Measurements from ENCODE around the gene EBF3. TPM values are rescaled to one million over a fixed set of nuclear protein-coding genes. Genes with fewer than 3 reads are reported as not detected.

The EBF3 gene
- total RNA-seq, 1 experiment from 2014 or later, result not detected

- no peak for ATAC-seq
- no peaks in the 10 kb centered on the region for H4K20me1 ChIP-seq (ENCODE audit: low read length)
- intact Hi-C loops (cut with micrococcal nuclease), result no loop called here
- H3F3A ChIP-seq (ENCODE audit: low read length, unreplicated experiment), result no peaks in the 10 kb centered on the region
- no peak for TF ChIP-seq CTCF (conservative IDR thresholded peaks at IDR 0.05; ENCODE audit: low read depth, low read length)
- TF ChIP-seq EZH2 (IDR thresholded peaks at IDR 0.05; ENCODE audit: low read length, unreplicated experiment), result no peak
- no peak for TF ChIP-seq EZH2phosphoT487 (IDR thresholded peaks at IDR 0.05; ENCODE audit: borderline replicate concordance, low read length)
- no peak overlapping the region for H3K9ac ChIP-seq (ENCODE audit: low read length)
- H3K79me2 ChIP-seq (ENCODE audit: low read length), result no peaks in the 10 kb centered on the region
- BruUV-seq (replicated peaks), result no TSS peak
- no peaks in the 10 kb centered on the region for H3K9me2 ChIP-seq (replicated peaks; ENCODE audit: low read length)
- no peak for DNase-seq
- no peak overlapping the region for H3K4me3 ChIP-seq (ENCODE audit: low read length)
- no peaks in the 10 kb centered on the region for H3K27me3 ChIP-seq (ENCODE audit: low read length)
- no peak overlapping the region for H3K4me2 ChIP-seq (ENCODE audit: low read length)
- ChIA-PET CTCF (no interaction called here), POLR2A (ENCODE audit: unreplicated experiment) (no interaction called here)
- no peaks in the 10 kb centered on the region for H3K9me3 ChIP-seq (ENCODE audit: low read length)
- no peaks in the 10 kb centered on the region for H3K36me3 ChIP-seq (ENCODE audit: low read depth, low read length)
- H2AFZ ChIP-seq (ENCODE audit: low read length), result no peak overlapping the region
- no peak overlapping the region for H3K27ac ChIP-seq (ENCODE audit: low read length)
- no peaks in the 10 kb centered on the region for H3K4me1 ChIP-seq (ENCODE audit: insufficient read depth, low read length)
These were observed 48.1 kb upstream of the EBF3 start for GRCh38 chr10:130012129-130012528.

GRCh38 chr10:130010653-130011052 is 46.6 kb upstream of the EBF3 start:
- Histone ChIP-seq H3K4me2 (ENCODE audit: low read length) (no peak overlapping the region), H3F3A (ENCODE audit: low read length, unreplicated experiment) (no peaks in the 10 kb centered on the region), H3K27me3 (ENCODE audit: low read length) (no peaks in the 10 kb centered on the region), H3K36me3 (ENCODE audit: low read depth, low read length) (no peaks in the 10 kb centered on the region), H3K9me3 (ENCODE audit: low read length) (no peaks in the 10 kb centered on the region), H4K20me1 (ENCODE audit: low read length) (no peaks in the 10 kb centered on the region), H3K4me3 (ENCODE audit: low read length) (no peak overlapping the region), H3K9me2 (replicated peaks; ENCODE audit: low read length) (no peaks in the 10 kb centered on the region), H3K27ac (ENCODE audit: low read length) (no peak overlapping the region), H2AFZ (ENCODE audit: low read length) (no peak overlapping the region), H3K4me1 (ENCODE audit: insufficient read depth, low read length) (no peaks in the 10 kb centered on the region), H3K9ac (ENCODE audit: low read length) (no peak overlapping the region), H3K79me2 (ENCODE audit: low read length) (no peaks in the 10 kb centered on the region)
- CTCF ChIA-PET, result no interaction called here
- intact Hi-C loops (cut with micrococcal nuclease), result no loop called here
- POLR2A ChIA-PET (ENCODE audit: unreplicated experiment), result no interaction called here
- BruUV-seq (replicated peaks), result no TSS peak
- TF ChIP-seq CTCF (conservative IDR thresholded peaks at IDR 0.05; ENCODE audit: low read depth, low read length), result no peak
- no peak for TF ChIP-seq EZH2phosphoT487 (IDR thresholded peaks at IDR 0.05; ENCODE audit: borderline replicate concordance, low read length)
- no peak for TF ChIP-seq EZH2 (IDR thresholded peaks at IDR 0.05; ENCODE audit: low read length, unreplicated experiment)
- DNase-seq (no peak), ATAC-seq (no peak)

GRCh38 chr10:130009228-130009627 is 45.2 kb upstream of the EBF3 start:
- ChIA-PET POLR2A (ENCODE audit: unreplicated experiment) (no interaction called here), CTCF (no interaction called here)
- H3K27ac ChIP-seq (ENCODE audit: low read length), result no peak overlapping the region
- H3K4me1 ChIP-seq (ENCODE audit: insufficient read depth, low read length), result no peaks in the 10 kb centered on the region
- TF ChIP-seq CTCF (conservative IDR thresholded peaks at IDR 0.05; ENCODE audit: low read depth, low read length) (no peak), EZH2phosphoT487 (IDR thresholded peaks at IDR 0.05; ENCODE audit: borderline replicate concordance, low read length) (no peak), EZH2 (IDR thresholded peaks at IDR 0.05; ENCODE audit: low read length, unreplicated experiment) (no peak)
- DNase-seq (no peak), ATAC-seq (no peak)
- H2AFZ ChIP-seq (ENCODE audit: low read length), result no peak overlapping the region
- intact Hi-C loops (cut with micrococcal nuclease), result no loop called here
- H4K20me1 ChIP-seq (ENCODE audit: low read length), result no peaks in the 10 kb centered on the region
- no peaks in the 10 kb centered on the region for H3F3A ChIP-seq (ENCODE audit: low read length, unreplicated experiment)
- no peak overlapping the region for H3K4me2 ChIP-seq (ENCODE audit: low read length)
- H3K9ac ChIP-seq (ENCODE audit: low read length), result no peak overlapping the region
- H3K27me3 ChIP-seq (ENCODE audit: low read length), result 0 out of 2 replicates have a peak, but pooled peaks cover 4% of the 10 kb centered on the region
- no peak overlapping the region for H3K4me3 ChIP-seq (ENCODE audit: low read length)
- no peaks in the 10 kb centered on the region for H3K9me2 ChIP-seq (replicated peaks; ENCODE audit: low read length)
- BruUV-seq (replicated peaks), result no TSS peak
- H3K79me2 ChIP-seq (ENCODE audit: low read length), result no peaks in the 10 kb centered on the region
- H3K36me3 ChIP-seq (ENCODE audit: low read depth, low read length), result no peaks in the 10 kb centered on the region
- no peaks in the 10 kb centered on the region for H3K9me3 ChIP-seq (ENCODE audit: low read length)
